ENCODE results near the gene WRAP73. TPM values are rescaled to one million over a fixed set of nuclear protein-coding genes. Genes with fewer than 3 reads are reported as not detected.

WRAP73 gene
- total RNA-seq, 3 donors from 2014 or later = 19.3 to 23.6 (median 20.2) TPM

- H3K4me1 ChIP-seq = peaks cover 8 to 15% of the 10 kb centered on the region in 2 donors
- H3K36me3 ChIP-seq = no peaks in the 10 kb centered on the region
- H3K9me3 ChIP-seq = no peaks in the 10 kb centered on the region
- peaks cover 0 to 39% of the 10 kb centered on the region in 2 donors for H3K27me3 ChIP-seq
- TF ChIP-seq, protein P1, sequence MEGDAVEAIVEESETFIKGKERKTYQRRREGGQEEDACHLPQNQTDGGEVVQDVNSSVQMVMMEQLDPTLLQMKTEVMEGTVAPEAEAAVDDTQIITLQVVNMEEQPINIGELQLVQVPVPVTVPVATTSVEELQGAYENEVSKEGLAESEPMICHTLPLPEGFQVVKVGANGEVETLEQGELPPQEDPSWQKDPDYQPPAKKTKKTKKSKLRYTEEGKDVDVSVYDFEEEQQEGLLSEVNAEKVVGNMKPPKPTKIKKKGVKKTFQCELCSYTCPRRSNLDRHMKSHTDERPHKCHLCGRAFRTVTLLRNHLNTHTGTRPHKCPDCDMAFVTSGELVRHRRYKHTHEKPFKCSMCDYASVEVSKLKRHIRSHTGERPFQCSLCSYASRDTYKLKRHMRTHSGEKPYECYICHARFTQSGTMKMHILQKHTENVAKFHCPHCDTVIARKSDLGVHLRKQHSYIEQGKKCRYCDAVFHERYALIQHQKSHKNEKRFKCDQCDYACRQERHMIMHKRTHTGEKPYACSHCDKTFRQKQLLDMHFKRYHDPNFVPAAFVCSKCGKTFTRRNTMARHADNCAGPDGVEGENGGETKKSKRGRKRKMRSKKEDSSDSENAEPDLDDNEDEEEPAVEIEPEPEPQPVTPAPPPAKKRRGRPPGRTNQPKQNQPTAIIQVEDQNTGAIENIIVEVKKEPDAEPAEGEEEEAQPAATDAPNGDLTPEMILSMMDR (IDR thresholded peaks at IDR 0.05) = no peak
- no peak for TF ChIP-seq POLR2AphosphoS5 (IDR thresholded peaks at IDR 0.05)
- TF ChIP-seq POLR2A (IDR thresholded peaks at IDR 0.05) = no peak
- intact Hi-C loops (cut with DNase I; ENCODE audit: low total_unique reads) = no loop called here
- no peak overlapping the region for H3K4me3 ChIP-seq
- no peak for DNase-seq (ENCODE audit: low spot score in 2 of 2)
- H3K27ac ChIP-seq = no peak overlapping the region
These were observed 42.9 kb downstream of the WRAP73 start for GRCh38 chr1:3606779-3607702.

DNA sequence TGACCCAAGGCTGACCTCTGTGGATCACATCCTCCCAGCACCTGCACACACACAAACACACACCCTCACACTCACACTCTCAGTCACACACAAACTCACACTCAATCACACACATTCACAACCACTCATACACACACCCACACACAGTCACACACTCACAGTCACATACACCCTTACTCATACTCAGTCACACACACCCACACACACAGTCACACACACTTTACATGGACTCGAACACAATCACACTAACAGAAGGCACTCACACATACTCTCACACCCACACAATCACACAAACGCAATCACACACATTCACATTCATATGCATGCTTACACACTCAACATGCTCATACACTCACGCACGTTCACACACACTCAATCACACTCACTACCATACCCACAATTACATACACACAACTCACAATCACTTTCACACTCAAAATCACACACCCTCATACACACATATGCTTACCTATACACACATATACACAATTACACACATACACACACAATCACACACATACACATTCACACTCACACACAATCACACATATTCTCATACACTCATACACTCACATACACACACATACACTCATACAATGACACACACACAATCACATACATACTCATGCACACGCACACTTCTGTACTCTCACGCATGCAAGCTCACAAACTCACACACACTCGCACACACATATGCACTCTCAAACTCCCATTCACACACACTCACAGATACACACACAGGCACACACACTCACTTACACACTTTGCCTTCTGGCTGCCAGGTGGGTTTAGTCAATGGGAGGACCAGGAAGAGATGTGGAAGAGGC, 44.7 kb downstream of the WRAP73 start:
- H3K27me3 ChIP-seq = peaks cover 0 to 32% of the 10 kb centered on the region in 2 donors
- intact Hi-C loops (cut with DNase I; ENCODE audit: low total_unique reads) = no loop called here
- no peak overlapping the region for H3K4me3 ChIP-seq
- no peak overlapping the region for H3K27ac ChIP-seq
- TF ChIP-seq POLR2A (IDR thresholded peaks at IDR 0.05) (no peak), POLR2AphosphoS5 (IDR thresholded peaks at IDR 0.05) (no peak)
- TF ChIP-seq, protein P1 (IDR thresholded peaks at IDR 0.05) = no peak
- peaks cover 0 to 4% of the 10 kb centered on the region in 2 donors for H3K4me1 ChIP-seq
- no peaks in the 10 kb centered on the region for H3K9me3 ChIP-seq
- DNase-seq (ENCODE audit: low spot score in 2 of 2) = no peak
- H3K36me3 ChIP-seq = no peaks in the 10 kb centered on the region

GRCh38 chr1:3604468-3604974, 45.4 kb downstream of the WRAP73 start:
- DNase-seq (ENCODE audit: low spot score in 2 of 2) = no peak
- Histone ChIP-seq H3K27me3 (peaks cover 0 to 25% of the 10 kb centered on the region in 2 donors), H3K36me3 (no peaks in the 10 kb centered on the region), H3K4me1 (no peaks in the 10 kb centered on the region), H3K27ac (no peak overlapping the region), H3K9me3 (no peaks in the 10 kb centered on the region), H3K4me3 (no peak overlapping the region)
- intact Hi-C loops (cut with DNase I; ENCODE audit: low total_unique reads) = no loop called here
- no peak for TF ChIP-seq POLR2A (IDR thresholded peaks at IDR 0.05)
- TF ChIP-seq, protein P1 (IDR thresholded peaks at IDR 0.05) = no peak
- TF ChIP-seq POLR2AphosphoS5 (IDR thresholded peaks at IDR 0.05) = no peak

GRCh38 chr1:3603571-3604467, 46.1 kb downstream of the WRAP73 start:
- intact Hi-C loops (cut with DNase I; ENCODE audit: low total_unique reads) = no loop called here
- Histone ChIP-seq H3K4me1 (no peaks in the 10 kb centered on the region), H3K27me3 (peaks cover 0 to 19% of the 10 kb centered on the region in 2 donors), H3K36me3 (no peaks in the 10 kb centered on the region), H3K27ac (no peak overlapping the region), H3K9me3 (no peaks in the 10 kb centered on the region), H3K4me3 (no peak overlapping the region)
- TF ChIP-seq POLR2A (IDR thresholded peaks at IDR 0.05) (no peak), POLR2AphosphoS5 (IDR thresholded peaks at IDR 0.05) (no peak)
- TF ChIP-seq, protein P1 (IDR thresholded peaks at IDR 0.05) = no peak
- no peak for DNase-seq (ENCODE audit: low spot score in 2 of 2)
